Esophagus squamous epithelium (tissue), 4 donors: ENCODE results near the gene GPR143.

Experiments used
- POLR2A ChIP-seq, 4 donors: fragments of 450-650 bp; IDR thresholded peaks; one replicate each; pipeline ENCODE4 v1.6.1; 2017; ENCODE audit warnings: antibody characterized with exemption in 4 of 4, mild to moderate bottlenecking in 4 of 4, moderate library complexity in 3 of 4
- TF ChIP-seq, protein P1 (sequence below), 6 experiments: fragments of 450-650 bp in 4 of 6; fragments of 200-600 bp in 2 of 6; sonication (generic) in 2 of 6; IDR thresholded peaks; one replicate each; pipeline ENCODE4 v1.5.1; 2016 to 2019; ENCODE audit warnings: antibody characterized with exemption in 6 of 6, mild to moderate bottlenecking in 4 of 6, moderate library complexity in 4 of 6

DNA sequence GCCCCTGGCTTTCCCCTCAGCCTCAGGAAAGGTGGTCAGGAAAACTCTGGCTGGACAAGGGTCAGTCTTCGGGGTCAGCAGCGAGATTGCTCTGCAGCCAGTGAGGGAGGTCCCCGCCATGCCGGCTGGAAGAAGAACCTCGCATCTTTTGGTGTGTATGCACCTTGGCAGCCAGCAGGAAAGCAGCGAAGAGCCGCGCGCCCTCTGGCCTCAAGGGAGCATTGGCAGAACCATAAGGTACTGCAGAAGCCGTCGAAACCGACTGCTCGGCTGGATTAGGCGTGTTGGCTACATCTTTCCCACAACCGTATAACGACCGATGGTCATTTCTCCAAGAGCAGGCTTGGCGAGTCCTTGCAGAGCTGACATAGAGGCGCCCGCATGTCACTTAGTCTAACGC lies 48.3 kb downstream of the GPR143 start:
- TF ChIP-seq, protein P1, sequence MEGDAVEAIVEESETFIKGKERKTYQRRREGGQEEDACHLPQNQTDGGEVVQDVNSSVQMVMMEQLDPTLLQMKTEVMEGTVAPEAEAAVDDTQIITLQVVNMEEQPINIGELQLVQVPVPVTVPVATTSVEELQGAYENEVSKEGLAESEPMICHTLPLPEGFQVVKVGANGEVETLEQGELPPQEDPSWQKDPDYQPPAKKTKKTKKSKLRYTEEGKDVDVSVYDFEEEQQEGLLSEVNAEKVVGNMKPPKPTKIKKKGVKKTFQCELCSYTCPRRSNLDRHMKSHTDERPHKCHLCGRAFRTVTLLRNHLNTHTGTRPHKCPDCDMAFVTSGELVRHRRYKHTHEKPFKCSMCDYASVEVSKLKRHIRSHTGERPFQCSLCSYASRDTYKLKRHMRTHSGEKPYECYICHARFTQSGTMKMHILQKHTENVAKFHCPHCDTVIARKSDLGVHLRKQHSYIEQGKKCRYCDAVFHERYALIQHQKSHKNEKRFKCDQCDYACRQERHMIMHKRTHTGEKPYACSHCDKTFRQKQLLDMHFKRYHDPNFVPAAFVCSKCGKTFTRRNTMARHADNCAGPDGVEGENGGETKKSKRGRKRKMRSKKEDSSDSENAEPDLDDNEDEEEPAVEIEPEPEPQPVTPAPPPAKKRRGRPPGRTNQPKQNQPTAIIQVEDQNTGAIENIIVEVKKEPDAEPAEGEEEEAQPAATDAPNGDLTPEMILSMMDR (IDR thresholded peaks at IDR 0.05), result no peak
- no peak for TF ChIP-seq POLR2A (IDR thresholded peaks at IDR 0.05)
